GM19324 (cell line): Measurements from ENCODE around the gene NADSYN1.

Experiments
- ATAC-seq: cut with Tn5 transposase; IDR thresholded peaks from one replicate; pipeline ENCODE4 v1.9.1; 2021; ENCODE audit warnings: mild to moderate bottlenecking, moderate library complexity; ENCODE audit not compliant: unreplicated experiment, low FRiP score

Gene NADSYN1

GRCh38 chr11:71467164-71467563, 14.2 kb downstream of the NADSYN1 start:
- no peak for ATAC-seq

- ATAC-seq: no peak
Measured at GRCh38 chr11:71470946-71471345, 17.9 kb downstream of the NADSYN1 start.

- no peak for ATAC-seq
Measured at GRCh38 chr11:71472357-71472885, 19.4 kb downstream of the NADSYN1 start.

- no peak for ATAC-seq
Measured at GRCh38 chr11:71472941-71473792, 20.2 kb downstream of the NADSYN1 start.

- no peak for ATAC-seq
Measured at GRCh38 chr11:71473793-71474080, 20.7 kb downstream of the NADSYN1 start.

DNA sequence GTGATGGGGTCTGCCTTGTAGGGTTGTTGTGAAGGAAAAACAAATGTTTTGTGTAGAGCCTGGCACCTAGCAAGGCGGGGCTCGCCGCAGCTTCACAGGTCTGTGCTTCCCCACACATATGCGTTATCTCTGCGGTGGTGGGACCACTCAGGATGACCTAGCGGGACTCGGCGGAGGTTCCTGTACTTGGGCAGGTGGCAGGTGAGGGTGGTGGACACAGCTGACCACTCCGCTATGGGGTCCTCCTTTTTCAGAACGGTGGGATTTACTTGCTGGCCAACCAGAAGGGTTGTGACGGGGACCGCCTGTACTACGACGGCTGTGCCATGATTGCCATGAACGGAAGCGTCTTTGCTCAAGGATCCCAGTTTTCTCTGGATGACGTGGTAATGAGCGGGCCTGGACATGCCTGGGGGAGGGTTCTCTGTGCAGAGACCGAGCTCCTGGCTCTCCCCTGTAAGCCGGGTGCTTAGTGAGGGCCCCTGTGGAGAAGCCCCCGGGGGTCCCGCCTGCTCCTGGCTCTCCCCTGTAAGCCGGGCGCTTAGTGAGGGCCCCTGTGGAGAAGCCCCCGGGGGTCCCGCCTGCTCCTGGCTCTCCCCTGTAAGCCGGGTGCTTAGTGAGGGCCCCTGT, 21.3 kb downstream of the NADSYN1 start:
- no peak for ATAC-seq

- no peak for ATAC-seq
Measured at GRCh38 chr11:71474771-71475483, 21.9 kb downstream of the NADSYN1 start.

- ATAC-seq: no peak
Measured at GRCh38 chr11:71476031-71476430, 23.0 kb downstream of the NADSYN1 start.

DNA sequence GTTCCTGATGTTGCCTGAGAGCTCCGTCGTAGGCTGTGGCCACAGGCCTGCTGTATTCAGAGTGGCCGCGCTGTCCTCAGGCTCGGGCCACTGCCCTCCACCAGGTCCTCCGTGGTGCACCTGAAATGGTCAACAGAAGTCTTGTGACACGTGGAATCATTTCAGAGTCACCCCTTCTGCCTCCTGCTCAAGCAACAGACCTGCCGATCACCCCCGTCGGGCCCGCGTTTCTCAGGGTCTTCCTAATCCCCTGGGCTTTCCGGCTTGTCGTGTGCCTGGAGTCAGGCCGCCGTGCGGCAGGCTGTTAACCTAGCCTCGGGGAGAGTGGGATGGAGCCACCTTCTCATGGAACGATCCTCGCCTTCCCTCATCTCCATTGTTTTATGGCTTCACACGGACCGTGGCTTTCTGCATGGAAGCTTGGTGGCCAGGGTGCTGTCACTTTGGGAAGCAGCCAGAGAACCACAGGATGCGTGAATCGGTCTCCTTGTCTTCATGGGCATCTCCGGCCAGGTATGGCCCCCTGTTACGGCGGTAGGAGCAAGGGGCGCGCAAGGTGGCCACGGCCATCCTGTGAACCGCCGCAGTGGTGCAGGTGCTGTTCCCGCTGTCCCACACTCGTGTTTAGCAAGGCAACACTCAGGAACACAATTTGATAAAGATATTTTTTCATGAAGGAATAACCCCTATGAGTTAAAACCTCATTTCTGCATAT, 24.1 kb downstream of the NADSYN1 start:
- no peak for ATAC-seq

DNA sequence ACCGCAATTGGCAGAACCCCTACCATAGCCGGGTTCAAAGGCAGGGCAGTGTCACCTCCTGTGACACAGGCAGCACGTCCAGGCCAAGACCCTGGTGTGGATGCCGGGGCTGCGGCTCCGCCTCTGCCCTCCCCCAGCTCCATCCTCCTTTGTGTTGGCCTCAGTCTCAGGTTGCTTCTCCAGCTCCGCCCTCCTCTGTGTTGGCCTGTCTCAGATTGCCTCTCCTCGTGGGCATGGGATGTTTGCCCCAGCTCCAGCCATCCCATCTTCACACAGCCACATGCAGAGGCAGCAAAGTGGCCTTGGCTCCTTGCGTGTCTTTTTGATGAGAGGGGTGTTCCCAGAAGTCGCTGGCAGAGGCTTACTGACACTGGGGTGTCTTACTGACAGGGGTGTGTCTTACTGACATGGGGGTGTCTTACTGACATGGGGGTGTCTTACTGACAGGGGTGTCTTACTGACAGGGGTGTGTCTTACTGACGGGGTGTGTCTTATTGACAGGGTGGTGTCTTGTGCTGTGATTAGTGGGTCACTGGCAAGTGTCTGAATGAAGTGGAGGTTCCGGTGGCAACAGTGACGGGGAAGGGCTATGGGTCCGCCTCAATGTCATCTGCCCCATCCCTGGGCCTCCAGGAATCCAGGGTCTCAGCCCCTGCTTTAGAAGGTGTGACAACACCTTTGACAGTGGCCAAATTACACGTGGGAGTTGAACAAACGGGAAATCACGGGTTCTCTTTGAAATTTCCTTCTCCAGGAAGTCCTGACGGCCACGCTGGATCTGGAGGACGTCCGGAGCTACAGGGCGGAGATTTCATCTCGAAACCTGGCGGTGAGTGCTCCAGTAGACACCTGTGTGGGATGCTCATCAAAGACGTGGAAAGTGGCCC, 24.9 kb downstream of the NADSYN1 start:
- ATAC-seq: no peak

GRCh38 chr11:71478528-71478840, 25.5 kb downstream of the NADSYN1 start:
- ATAC-seq: no peak

DNA sequence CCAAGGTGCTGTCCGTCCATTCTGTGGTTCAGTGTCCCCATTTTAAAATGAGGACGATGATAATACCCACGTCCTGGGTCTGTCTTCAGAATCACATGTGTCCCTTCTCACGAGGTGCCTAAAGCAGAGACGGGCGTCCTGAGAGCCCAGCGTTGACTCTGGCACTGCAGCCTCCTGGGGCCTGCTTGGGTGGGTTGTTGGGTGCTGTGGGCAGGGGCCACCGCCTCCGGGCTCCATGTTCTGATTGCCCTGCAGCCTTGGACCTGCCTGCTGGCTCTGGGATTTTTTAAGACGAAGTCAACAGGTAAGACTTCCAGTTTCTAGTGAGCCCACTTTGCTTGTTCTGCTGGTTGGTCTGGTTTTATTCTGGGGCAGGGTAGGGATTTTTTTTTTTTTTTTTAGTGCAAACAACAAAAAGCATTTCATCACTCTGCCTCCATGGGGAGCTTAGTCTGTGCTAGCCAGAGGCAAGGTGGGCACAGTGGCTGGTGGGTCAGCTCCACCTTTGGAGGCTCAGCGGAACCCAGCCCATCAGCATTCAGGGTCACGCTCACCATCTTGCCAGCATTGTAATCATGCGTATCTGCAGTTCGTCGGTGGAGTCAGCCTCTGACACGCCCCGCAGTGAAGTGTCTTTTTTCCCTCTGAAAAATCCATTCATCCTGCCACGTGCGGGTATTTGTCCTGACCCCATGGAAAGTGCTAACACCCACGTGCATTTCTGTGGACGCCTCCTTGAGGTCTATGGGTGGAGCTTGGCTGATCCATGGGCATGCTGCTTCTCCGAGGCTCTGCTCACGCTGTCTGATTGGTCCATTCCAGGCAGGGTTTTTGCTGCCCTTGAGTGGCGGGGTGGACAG, 28.3 kb downstream of the NADSYN1 start:
- ATAC-seq: no peak

GRCh38 chr11:71482216-71482615, 29.2 kb downstream of the NADSYN1 start:
- ATAC-seq: no peak

DNA sequence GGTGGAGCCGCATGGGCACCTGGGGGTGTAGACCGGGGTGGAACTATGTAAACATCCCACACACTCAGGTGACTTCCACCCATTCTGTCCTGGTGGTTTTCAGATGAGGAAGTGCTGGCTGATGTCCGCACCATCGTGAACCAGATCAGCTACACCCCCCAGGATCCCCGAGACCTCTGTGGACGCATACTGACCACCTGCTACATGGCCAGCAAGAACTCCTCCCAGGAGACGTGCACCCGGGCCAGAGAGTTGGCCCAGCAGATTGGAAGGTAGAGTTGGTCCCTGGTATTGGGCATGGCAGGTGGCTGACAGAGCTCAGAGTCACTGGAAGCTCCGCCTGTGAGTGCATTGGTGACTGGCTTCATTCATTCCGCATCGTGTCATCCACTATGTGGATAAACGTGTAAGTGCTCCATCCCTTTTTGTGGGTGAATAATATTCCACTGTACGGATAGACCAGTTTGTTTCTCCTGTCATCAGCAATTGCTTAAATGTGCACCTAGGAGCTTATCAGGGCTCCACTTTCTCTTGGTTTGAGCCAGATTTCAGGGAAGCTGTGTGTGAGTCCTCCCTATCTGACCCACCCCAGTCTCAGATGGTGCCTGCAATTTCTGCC, 29.9 kb downstream of the NADSYN1 start:
- ATAC-seq: no peak

DNA sequence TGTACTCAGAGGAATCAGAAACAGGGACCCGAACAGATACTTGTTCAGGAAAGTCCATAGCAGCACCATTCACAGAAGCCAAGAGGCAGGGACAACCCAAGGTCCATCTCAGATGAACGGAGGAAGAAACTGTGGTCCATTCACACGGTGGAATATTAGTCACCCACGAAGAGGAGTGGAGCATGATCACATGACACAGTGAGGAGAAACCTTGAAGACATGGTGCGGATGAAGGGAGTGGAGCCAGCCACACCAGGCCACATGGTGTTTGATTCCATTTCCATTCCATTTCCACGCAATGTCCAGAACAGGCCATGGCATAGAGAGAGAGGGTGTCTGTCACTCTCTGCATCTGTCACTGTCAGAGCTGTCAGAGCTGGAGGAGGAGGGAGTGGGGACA, 30.7 kb downstream of the NADSYN1 start:
- ATAC-seq: no peak

DNA sequence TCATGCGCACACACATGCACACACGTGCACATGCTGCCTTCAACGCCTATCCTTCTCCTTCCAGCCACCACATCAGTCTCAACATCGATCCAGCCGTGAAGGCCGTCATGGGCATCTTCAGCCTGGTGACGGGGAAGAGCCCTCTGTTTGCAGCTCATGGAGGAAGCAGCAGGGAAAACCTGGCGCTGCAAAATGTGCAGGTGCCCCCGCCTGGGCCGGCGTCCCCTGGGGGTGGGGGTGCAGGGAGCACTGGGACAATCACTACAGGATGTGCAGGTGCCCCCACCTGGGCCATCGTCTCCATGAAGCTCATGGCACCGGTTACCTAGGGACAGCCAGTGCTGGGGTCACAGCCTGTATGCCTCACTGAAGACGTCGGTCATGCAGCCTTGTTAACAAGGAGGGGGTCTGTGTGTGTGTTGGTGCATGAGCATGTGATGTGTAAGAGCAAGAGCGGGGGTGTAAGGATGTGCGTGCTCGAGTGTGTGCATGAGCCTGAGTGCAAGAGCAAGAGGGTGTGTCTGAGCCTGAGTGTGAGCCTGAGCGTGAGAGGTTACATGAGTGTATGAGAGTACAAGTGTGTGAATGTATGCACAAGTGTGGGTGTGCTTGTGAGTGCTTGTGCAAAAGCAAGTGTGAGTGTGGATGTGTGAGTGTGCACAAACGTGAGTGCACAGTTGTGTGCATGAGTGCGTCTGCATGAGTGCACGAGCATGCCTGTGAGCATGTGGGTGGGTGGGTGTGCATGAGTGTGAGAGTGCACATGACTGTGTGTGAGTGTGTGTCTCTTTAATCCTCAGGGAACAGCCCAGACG, 31.5 kb downstream of the NADSYN1 start:
- no peak for ATAC-seq

- no peak for ATAC-seq
Measured at GRCh38 chr11:71485063-71485399, 32.0 kb downstream of the NADSYN1 start.

- ATAC-seq: no peak
Measured at GRCh38 chr11:71485466-71485865, 32.5 kb downstream of the NADSYN1 start.
